Erythroblast (primary cell): ENCODE data around the gene CHCHD1.

ENCODE experiments used
- GATA1 ChIP-seq: IDR thresholded peaks from 2 replicates; pipeline ENCODE4 v1.6.1; 2011; ENCODE audit warnings: low read depth, mild to moderate bottlenecking, control low read depth, low read length, moderate library complexity
- POLR2A ChIP-seq: IDR thresholded peaks from 2 replicates; pipeline ENCODE4 v1.6.1; 2011; ENCODE audit warnings: mild to moderate bottlenecking, low read length

DNA sequence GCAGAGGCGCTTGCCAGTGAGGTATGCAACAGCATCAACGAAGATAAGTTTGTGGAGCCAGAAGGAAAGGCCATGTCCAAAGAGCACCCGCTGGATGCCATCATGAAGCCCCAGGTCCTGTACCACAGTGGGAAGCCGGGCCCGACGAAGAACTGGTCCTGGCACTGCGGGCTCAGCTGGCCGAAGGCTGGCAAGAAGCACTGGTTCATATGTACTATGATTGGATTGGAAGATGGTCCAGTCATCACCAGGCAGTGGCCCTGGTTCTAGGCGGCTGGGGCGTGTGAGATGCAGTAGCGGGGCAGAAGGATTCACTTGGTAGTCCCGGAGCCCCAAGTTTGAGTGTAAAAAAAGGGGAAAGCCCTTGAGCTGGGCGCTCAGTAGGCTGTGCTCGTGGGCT, 25.6 kb downstream of the CHCHD1 start:
- TF ChIP-seq POLR2A: no peak
- no peak for TF ChIP-seq GATA1
